HCT116 (cell line): Measurements from ENCODE around the gene SEMA6A. TPM values are rescaled to one million over a fixed set of nuclear protein-coding genes. Genes with fewer than 3 reads are reported as not detected.

Experiments used
- ATAC-seq: fragments of 200-7000 bp; cut with Tn5 transposase; 2 replicates; pipeline ENCODE4 v1.9.1; 2020; ENCODE audit warnings: mild to moderate bottlenecking, moderate library complexity
- BruUV-seq: library from RNA; stranded (reverse); fragments of 400-500 nt; replicated peaks from 2 replicates; lab custom pipeline; 2021; lab: Mats Ljungman, UMichigan
- CTCF ChIA-PET: fragments of 300-600 bp; sonication (Branson Sonifier 250); formaldehyde crosslinking; loops from one replicate; lab custom pipeline; 2021; ENCODE audit warnings: antibody characterized with exemption; lab: Charles Lee
- POLR2A ChIA-PET: fragments of 300-600, 350-600 bp; sonication (Branson Sonifier 250); formaldehyde crosslinking; loops from one replicate; lab custom pipeline; 2021; ENCODE audit warnings: antibody characterized with exemption; lab: Charles Lee
- RAD21 ChIA-PET, 2 experiments: fragments of 300-600 bp; sonication (Branson Sonifier 250); formaldehyde crosslinking; loops; one replicate each; lab custom pipeline; 2023; ENCODE audit warnings: low total read pairs in 2 of 2; ENCODE audit not compliant: uncharacterized antibody in 2 of 2, unreplicated experiment in 2 of 2, low non-redundant PET in 1 of 2; lab: Charles Lee
- DNase-seq: peaks from one replicate; pipeline ENCODE4 v3.0.0-alpha.2; 2010; ENCODE audit warnings: low read depth, low spot score
- H2AFZ ChIP-seq: fragments of 200-600 bp; shearing (Covaris generic), sonication (generic); 2 replicates; pipeline ENCODE4 v1.6.1; 2017; ENCODE audit warnings: low read depth, mixed run types, mixed read lengths, antibody characterized with exemption, low read length; ENCODE audit not compliant: poor library complexity, severe bottlenecking
- H3K27ac ChIP-seq: 2 replicates; pipeline ENCODE4 v1.5.1; 2012; ENCODE audit warnings: low read depth, low read length
- H3K27me3 ChIP-seq: fragments of 200-600 bp; sonication (generic); 2 replicates; pipeline ENCODE4 v1.6.1; 2016; ENCODE audit warnings: mixed run types, low read length, mixed read lengths; ENCODE audit not compliant: insufficient read depth
- H3K36me3 ChIP-seq, 2 experiments: fragments of 200-500 bp in 1 of 2; fragments of 200-600 bp in 1 of 2; sonication (Bioruptor generic) in 1 of 2; sonication (generic) in 1 of 2; 2 replicates each; pipeline versions ENCODE4 v1.5.1 to v1.6.1; 2014 to 2016; ENCODE audit warnings: low read length in 2 of 2, inconsistent platforms in 1 of 2, mixed read lengths in 1 of 2, mixed run types in 1 of 2; ENCODE audit not compliant: insufficient read depth in 2 of 2, control insufficient read depth in 1 of 2
- H3K4me1 ChIP-seq, 2 experiments: fragments of 200-600 bp in 1 of 2; sonication (generic) in 1 of 2; 2 replicates each; pipeline versions ENCODE4 v1.5.1 to v1.6.1; 2012 to 2017; ENCODE audit warnings: low read length in 2 of 2, inconsistent platforms in 1 of 2, mild to moderate bottlenecking in 1 of 2, mixed read lengths in 1 of 2, mixed run types in 1 of 2, moderate library complexity in 1 of 2; ENCODE audit not compliant: insufficient read depth in 2 of 2, control insufficient read depth in 1 of 2
- H3K4me2 ChIP-seq: fragments of 200-600 bp; sonication (generic); 2 replicates; pipeline ENCODE4 v1.6.1; 2017; ENCODE audit warnings: mixed run types, low read length, mixed read lengths
- H3K4me3 ChIP-seq, 2 experiments: fragments of 200-600 bp in 1 of 2; sonication (generic) in 1 of 2; replicated peaks in 1 of 2; 2 replicates each; pipeline ENCODE4 v1.5.1; 2011 to 2016; ENCODE audit warnings: low read length in 2 of 2, control low read depth in 1 of 2, low read depth in 1 of 2, mild to moderate bottlenecking in 1 of 2, mixed read lengths in 1 of 2, mixed run types in 1 of 2
- H3K79me2 ChIP-seq: fragments of 200-600 bp; sonication (generic); 2 replicates; pipeline ENCODE4 v1.6.1; 2017; ENCODE audit warnings: mild to moderate bottlenecking, mixed run types, low read length, moderate library complexity, mixed read lengths; ENCODE audit not compliant: insufficient read depth
- H3K9ac ChIP-seq: fragments of 200-600 bp; sonication (generic); 2 replicates; pipeline ENCODE4 v1.6.1; 2016; ENCODE audit warnings: low read length, mixed read lengths
- H3K9me2 ChIP-seq: fragments of 200-600 bp; sonication (generic), shearing (Covaris generic); 2 replicates; pipeline ENCODE4 v1.6.1; 2017; ENCODE audit warnings: mixed run types, mild to moderate bottlenecking, moderate library complexity; ENCODE audit not compliant: insufficient read depth
- H3K9me3 ChIP-seq, 2 experiments: fragments of 200-500 bp in 1 of 2; fragments of 200-600 bp in 1 of 2; sonication (Bioruptor generic) in 1 of 2; sonication (generic) in 1 of 2; 2 replicates each; pipeline ENCODE4 v1.6.1; 2014 to 2017; ENCODE audit warnings: low read length in 2 of 2, mixed read lengths in 2 of 2, inconsistent platforms in 1 of 2, low read depth in 1 of 2, mild to moderate bottlenecking in 1 of 2, mixed run types in 1 of 2, moderate library complexity in 1 of 2; ENCODE audit not compliant: control insufficient read depth in 1 of 2, insufficient read depth in 1 of 2
- H4K20me1 ChIP-seq: fragments of 200-600 bp; sonication (generic), shearing (Covaris generic); 2 replicates; pipeline ENCODE4 v1.6.1; 2017; ENCODE audit warnings: mixed run types, mild to moderate bottlenecking, moderate library complexity; ENCODE audit not compliant: insufficient read depth
- CBX3 ChIP-seq: IDR thresholded peaks from 2 replicates; pipeline ENCODE4 v1.6.1; 2012; ENCODE audit warnings: low read depth
- CEBPB ChIP-seq: IDR thresholded peaks from 2 replicates; pipeline ENCODE4 v1.6.1; 2012; ENCODE audit warnings: low read depth
- EGR1 ChIP-seq: IDR thresholded peaks from 2 replicates; pipeline ENCODE4 v1.6.1; 2012; ENCODE audit warnings: low read depth
- ELF1 ChIP-seq: IDR thresholded peaks from 2 replicates; pipeline ENCODE4 v1.6.1; 2012; ENCODE audit warnings: low read depth, borderline replicate concordance
- POLR2A ChIP-seq: IDR thresholded peaks from 2 replicates; pipeline ENCODE4 v1.7.0; 2011; ENCODE audit warnings: borderline replicate concordance; ENCODE audit not compliant: insufficient read depth, insufficient read length; ENCODE audit errors: extremely low read depth
- SP1 ChIP-seq: IDR thresholded peaks from 2 replicates; pipeline ENCODE4 v1.6.1; 2012; ENCODE audit warnings: low read depth
- TCF7L2 ChIP-seq: IDR thresholded peaks from 2 replicates; pipeline ENCODE4 v1.7.0; 2011; ENCODE audit warnings: borderline replicate concordance, inconsistent platforms; ENCODE audit not compliant: insufficient read depth, insufficient read length; ENCODE audit errors: extremely low read depth
- YY1 ChIP-seq: IDR thresholded peaks from 2 replicates; pipeline ENCODE4 v1.6.1; 2011; ENCODE audit warnings: low read length, low read depth, moderate library complexity, mild to moderate bottlenecking; ENCODE audit not compliant: insufficient replicate concordance; ENCODE audit errors: extremely low read depth
- intact Hi-C: fragments of 100-400 bp; cut with micrococcal nuclease; formaldehyde crosslinking; loops from 2 replicates; pipeline ENCODE4 v1.10.0; 2022
- total RNA-seq: library from RNA; stranded (reverse); gene quantifications from one replicate; pipeline ENCODE4 v1.2.1, GENCODE V29; 2021; ENCODE audit not compliant: unreplicated experiment
- TF ChIP-seq, protein P1 (sequence below): IDR thresholded peaks from 2 replicates; pipeline ENCODE4 v1.6.1; 2012
- TF ChIP-seq, protein P2 (sequence below): IDR thresholded peaks from 2 replicates; pipeline ENCODE4 v1.6.1; 2012; ENCODE audit warnings: low read depth
- TF ChIP-seq, protein P3 (sequence below), 3 experiments: fragments of 200-600 bp in 1 of 3; sonication (generic) in 1 of 3; IDR thresholded peaks in 2 of 3; conservative IDR thresholded peaks in 1 of 3; 2 replicates each; pipeline ENCODE4 v1.5.1; 2012 to 2017; ENCODE audit warnings: low read depth in 2 of 3, low read length in 2 of 3, antibody characterized with exemption in 1 of 3, borderline replicate concordance in 1 of 3, control low read depth in 1 of 3, mild to moderate bottlenecking in 1 of 3, mixed read lengths in 1 of 3, mixed run types in 1 of 3, moderate library complexity in 1 of 3; ENCODE audit not compliant: insufficient read depth in 1 of 3

SEMA6A gene
- total RNA-seq, 1 experiment from 2014 or later, result 6.7 TPM

DNA sequence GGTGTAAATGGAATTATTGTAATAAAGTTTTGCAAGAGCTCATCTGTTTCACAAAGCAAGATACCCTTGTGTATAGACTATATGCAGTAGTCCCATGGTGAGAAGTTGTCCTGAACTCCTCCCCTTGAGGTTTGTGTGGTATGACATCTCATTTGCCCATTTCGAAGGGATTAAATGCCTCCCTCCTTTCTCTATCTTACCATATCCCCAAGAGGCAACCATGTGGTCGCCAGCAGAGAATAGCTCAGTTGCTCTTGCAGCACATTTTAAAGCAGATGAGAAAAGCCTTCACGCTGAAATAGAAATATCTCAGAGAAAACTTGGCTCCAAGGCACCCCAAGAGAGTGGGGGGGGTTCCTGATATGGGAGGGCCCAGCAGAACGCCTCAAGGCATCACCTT is 4.6 kb downstream of the SEMA6A start:
- ATAC-seq (no peak), DNase-seq (no peak)
- no peak overlapping the region for H3K4me2 ChIP-seq
- intact Hi-C loops, result loop anchor here (10.0 kb wide), 2 partner anchors 65 to 995 kb away; no protein-coding TSS in a partner anchor
- TF ChIP-seq CBX3 (no peak), POLR2A (no peak), CEBPB (no peak), EGR1 (no peak), SP1 (no peak), TCF7L2 (no peak), ELF1 (no peak), YY1 (no peak)
- TF ChIP-seq, protein P1, sequence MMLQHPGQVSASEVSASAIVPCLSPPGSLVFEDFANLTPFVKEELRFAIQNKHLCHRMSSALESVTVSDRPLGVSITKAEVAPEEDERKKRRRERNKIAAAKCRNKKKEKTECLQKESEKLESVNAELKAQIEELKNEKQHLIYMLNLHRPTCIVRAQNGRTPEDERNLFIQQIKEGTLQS, result no peak
- TF ChIP-seq, protein P2, sequence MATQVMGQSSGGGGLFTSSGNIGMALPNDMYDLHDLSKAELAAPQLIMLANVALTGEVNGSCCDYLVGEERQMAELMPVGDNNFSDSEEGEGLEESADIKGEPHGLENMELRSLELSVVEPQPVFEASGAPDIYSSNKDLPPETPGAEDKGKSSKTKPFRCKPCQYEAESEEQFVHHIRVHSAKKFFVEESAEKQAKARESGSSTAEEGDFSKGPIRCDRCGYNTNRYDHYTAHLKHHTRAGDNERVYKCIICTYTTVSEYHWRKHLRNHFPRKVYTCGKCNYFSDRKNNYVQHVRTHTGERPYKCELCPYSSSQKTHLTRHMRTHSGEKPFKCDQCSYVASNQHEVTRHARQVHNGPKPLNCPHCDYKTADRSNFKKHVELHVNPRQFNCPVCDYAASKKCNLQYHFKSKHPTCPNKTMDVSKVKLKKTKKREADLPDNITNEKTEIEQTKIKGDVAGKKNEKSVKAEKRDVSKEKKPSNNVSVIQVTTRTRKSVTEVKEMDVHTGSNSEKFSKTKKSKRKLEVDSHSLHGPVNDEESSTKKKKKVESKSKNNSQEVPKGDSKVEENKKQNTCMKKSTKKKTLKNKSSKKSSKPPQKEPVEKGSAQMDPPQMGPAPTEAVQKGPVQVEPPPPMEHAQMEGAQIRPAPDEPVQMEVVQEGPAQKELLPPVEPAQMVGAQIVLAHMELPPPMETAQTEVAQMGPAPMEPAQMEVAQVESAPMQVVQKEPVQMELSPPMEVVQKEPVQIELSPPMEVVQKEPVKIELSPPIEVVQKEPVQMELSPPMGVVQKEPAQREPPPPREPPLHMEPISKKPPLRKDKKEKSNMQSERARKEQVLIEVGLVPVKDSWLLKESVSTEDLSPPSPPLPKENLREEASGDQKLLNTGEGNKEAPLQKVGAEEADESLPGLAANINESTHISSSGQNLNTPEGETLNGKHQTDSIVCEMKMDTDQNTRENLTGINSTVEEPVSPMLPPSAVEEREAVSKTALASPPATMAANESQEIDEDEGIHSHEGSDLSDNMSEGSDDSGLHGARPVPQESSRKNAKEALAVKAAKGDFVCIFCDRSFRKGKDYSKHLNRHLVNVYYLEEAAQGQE, result no peak
- TF ChIP-seq, protein P3, sequence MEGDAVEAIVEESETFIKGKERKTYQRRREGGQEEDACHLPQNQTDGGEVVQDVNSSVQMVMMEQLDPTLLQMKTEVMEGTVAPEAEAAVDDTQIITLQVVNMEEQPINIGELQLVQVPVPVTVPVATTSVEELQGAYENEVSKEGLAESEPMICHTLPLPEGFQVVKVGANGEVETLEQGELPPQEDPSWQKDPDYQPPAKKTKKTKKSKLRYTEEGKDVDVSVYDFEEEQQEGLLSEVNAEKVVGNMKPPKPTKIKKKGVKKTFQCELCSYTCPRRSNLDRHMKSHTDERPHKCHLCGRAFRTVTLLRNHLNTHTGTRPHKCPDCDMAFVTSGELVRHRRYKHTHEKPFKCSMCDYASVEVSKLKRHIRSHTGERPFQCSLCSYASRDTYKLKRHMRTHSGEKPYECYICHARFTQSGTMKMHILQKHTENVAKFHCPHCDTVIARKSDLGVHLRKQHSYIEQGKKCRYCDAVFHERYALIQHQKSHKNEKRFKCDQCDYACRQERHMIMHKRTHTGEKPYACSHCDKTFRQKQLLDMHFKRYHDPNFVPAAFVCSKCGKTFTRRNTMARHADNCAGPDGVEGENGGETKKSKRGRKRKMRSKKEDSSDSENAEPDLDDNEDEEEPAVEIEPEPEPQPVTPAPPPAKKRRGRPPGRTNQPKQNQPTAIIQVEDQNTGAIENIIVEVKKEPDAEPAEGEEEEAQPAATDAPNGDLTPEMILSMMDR (IDR thresholded peaks at IDR 0.05 in 2 of 3, conservative IDR thresholded peaks at IDR 0.05 in 1 of 3; ENCODE audit: borderline replicate concordance in 1 of 3, insufficient read depth in 1 of 3, low read depth in 2 of 3, low read length in 2 of 3), result no peak
- H2AFZ ChIP-seq, result no peak overlapping the region
- RAD21 ChIA-PET, result no interaction called here
- POLR2A ChIA-PET, result no interaction called here
- BruUV-seq, result no TSS peak
- no peaks in the 10 kb centered on the region for H4K20me1 ChIP-seq
- no peaks in the 10 kb centered on the region; the same call in 1 of the 2 replicates for H3K79me2 ChIP-seq
- H3K36me3 ChIP-seq, result no peaks in the 10 kb centered on the region
- H3K4me3 ChIP-seq, result no peak overlapping the region
- CTCF ChIA-PET, result no interaction called here
- H3K27ac ChIP-seq, result no peak overlapping the region
- no peaks in the 10 kb centered on the region for H3K9me3 ChIP-seq
- no peak overlapping the region for H3K9ac ChIP-seq
- H3K4me1 ChIP-seq, result peaks cover 3 to 8% of the 10 kb centered on the region in 2 experiments; a peak in 2 of 4 replicates
- H3K9me2 ChIP-seq, result no peaks in the 10 kb centered on the region
- H3K27me3 ChIP-seq, result no peaks in the 10 kb centered on the region
